ENCODE results near the gene CHST8. TPM values are rescaled to one million over a fixed set of nuclear protein-coding genes. Genes with fewer than 3 reads are reported as not detected.

The CHST8 gene
- total and polyA plus RNA-seq, 11 donors = 0.10 to 0.88 (median 0.22) TPM; not detected in 3

DNA sequence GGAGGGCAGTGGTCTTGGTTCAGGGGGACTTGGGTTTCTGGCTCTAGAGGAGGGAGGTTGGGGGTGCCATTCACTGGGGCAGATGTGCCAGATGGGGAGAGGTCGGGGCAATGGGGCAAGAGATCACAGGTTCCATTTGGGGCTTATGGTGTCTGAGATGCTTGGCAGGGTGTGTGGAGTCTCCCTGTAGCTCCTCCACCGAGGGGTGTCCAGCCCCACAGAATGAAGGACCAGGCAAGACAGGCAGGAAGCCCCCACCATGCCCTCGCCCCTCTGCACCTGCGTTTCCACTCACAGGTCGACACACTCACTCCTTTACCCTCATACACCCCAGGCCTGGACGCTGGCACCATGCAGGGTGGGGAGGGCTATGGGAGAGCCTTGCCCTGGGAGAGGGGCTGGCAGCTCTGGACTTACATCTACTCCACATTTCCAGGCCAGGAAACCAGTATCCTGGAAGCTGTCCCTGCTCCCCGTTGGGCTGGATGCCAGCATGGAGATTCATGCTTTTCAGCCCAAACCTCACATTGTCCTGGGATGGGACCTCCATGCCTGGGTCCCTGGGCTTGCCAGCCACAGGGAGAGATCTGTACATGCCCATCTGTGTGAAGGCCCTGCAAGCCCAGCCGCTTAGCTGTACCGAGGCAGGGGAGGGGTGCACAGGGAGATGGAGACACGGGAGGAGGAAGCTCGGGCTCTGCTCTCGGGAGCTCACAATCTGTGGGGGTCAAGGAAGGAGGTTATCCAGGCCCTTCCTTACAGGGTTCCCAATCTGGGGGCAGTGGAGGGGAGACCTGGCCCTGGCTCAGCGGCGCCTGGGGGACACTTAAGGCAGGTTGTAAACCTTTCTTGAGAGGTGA is 77.1 kb downstream of the CHST8 start:
- no peaks in the 10 kb centered on the region for H3K4me1 ChIP-seq
- H3K4me3 ChIP-seq = no peak overlapping the region
- ATAC-seq = no peak
- no peak for TF ChIP-seq POLR2A (IDR thresholded peaks at IDR 0.05)
- TF ChIP-seq, protein P1, sequence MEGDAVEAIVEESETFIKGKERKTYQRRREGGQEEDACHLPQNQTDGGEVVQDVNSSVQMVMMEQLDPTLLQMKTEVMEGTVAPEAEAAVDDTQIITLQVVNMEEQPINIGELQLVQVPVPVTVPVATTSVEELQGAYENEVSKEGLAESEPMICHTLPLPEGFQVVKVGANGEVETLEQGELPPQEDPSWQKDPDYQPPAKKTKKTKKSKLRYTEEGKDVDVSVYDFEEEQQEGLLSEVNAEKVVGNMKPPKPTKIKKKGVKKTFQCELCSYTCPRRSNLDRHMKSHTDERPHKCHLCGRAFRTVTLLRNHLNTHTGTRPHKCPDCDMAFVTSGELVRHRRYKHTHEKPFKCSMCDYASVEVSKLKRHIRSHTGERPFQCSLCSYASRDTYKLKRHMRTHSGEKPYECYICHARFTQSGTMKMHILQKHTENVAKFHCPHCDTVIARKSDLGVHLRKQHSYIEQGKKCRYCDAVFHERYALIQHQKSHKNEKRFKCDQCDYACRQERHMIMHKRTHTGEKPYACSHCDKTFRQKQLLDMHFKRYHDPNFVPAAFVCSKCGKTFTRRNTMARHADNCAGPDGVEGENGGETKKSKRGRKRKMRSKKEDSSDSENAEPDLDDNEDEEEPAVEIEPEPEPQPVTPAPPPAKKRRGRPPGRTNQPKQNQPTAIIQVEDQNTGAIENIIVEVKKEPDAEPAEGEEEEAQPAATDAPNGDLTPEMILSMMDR (IDR thresholded peaks at IDR 0.05) = no peak
- 75 to 80% (median 77%) methylated on average over 13 to 14 of the region's 14 CpGs for WGBS, 4 donors
- no peaks in the 10 kb centered on the region for H3K36me3 ChIP-seq
- H3K27ac ChIP-seq = no peak overlapping the region
- peak in 1 of 5 donors; percentile 35 for DNase-seq
- intact Hi-C loops (cut with DNase I) = no loop called here
- H3K27me3 ChIP-seq = peaks cover 0 to 7% (median 0%) of the 10 kb centered on the region in 9 donors
- H3K9me3 ChIP-seq = no peaks in the 10 kb centered on the region

DNA sequence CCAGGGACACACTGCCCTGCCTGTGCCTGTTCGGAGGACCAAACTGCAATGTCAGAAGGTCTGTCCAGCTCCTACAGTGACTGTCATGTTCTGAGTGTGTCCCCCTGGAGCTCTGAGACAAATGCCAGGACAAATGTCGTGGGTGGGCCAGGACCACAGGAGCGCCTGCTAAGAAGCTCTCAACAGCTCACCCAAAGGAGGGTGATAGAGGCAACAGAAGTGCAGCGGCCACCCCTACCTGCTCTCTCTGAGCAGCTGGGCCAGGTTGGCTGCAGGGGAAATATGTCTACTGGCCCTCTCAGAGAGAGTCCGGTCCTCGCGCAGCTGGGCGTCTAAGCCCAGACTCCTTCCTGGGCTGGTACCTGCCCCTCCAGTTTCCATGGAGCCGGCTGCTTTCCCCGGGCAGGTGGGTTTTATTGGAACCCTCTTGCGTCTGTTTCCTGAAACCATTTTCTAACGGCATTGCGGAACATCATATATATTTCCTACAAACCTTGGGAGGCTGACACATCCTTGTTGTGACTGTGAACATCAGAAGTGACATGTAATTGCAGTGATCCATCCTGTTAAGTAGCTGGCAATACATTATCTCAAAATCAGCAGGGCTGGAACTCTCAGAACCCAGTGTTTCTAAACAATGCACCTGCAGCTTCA is 78.1 kb downstream of the CHST8 start:
- H3K9me3 ChIP-seq = no peaks in the 10 kb centered on the region
- ATAC-seq (no peak), DNase-seq (peak in 1 of 5 donors; percentile 42)
- TF ChIP-seq, protein P1 (IDR thresholded peaks at IDR 0.05) = no peak
- no peak for TF ChIP-seq POLR2A (IDR thresholded peaks at IDR 0.05)
- 85 to 88% (median 86%) methylated on average over 11 to 13 of the region's 13 CpGs for WGBS, 4 donors
- H3K4me3 ChIP-seq = no peak overlapping the region
- H3K4me1 ChIP-seq = no peaks in the 10 kb centered on the region
- no peak overlapping the region for H3K27ac ChIP-seq
- intact Hi-C loops (cut with DNase I) = no loop called here
- H3K36me3 ChIP-seq = no peaks in the 10 kb centered on the region
- peaks cover 0 to 7% (median 0%) of the 10 kb centered on the region in 9 donors for H3K27me3 ChIP-seq

DNA sequence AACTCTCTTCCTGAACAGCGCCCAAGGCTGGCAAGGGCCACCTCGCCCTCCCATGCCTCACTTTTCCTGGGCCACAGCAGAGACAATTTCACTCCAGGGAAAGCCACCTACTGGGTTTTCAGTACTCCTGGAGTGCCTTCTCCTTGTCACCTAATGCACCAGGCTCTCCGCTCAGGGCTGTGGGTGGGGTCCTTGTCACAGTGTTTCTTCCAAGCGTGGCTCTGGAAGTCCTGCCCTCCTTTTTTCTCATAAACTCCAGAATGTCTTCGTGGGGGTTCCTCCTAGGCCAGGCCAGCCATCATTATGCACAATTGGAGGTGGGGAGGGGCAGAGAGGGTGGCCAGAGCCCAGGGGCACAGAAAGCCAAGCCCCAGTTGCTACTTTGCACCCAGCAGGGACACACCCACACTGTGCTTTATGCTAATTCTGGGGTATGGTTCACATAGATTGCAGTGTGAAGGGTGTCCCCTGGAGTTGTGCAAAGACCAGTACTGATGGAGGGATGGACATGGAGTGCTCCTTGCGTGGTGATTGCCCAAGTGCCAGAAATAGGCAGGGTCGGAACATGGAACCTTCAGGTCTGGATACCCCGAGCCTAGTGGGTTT is 78.8 kb downstream of the CHST8 start:
- H3K27ac ChIP-seq = no peak overlapping the region
- ATAC-seq (no peak), DNase-seq (peak in 1 of 5 donors; percentile 5)
- H3K4me1 ChIP-seq = no peaks in the 10 kb centered on the region
- peaks cover 0 to 7% (median 0%) of the 10 kb centered on the region in 9 donors for H3K27me3 ChIP-seq
- TF ChIP-seq POLR2A (IDR thresholded peaks at IDR 0.05) = no peak
- TF ChIP-seq, protein P1 (IDR thresholded peaks at IDR 0.05) = no peak
- no peaks in the 10 kb centered on the region for H3K9me3 ChIP-seq
- intact Hi-C loops (cut with DNase I) = no loop called here
- WGBS, 4 donors = 74 to 86% (median 77%) methylated on average over 7 to 8 of the region's 8 CpGs
- H3K4me3 ChIP-seq = no peak overlapping the region
- no peaks in the 10 kb centered on the region for H3K36me3 ChIP-seq

DNA sequence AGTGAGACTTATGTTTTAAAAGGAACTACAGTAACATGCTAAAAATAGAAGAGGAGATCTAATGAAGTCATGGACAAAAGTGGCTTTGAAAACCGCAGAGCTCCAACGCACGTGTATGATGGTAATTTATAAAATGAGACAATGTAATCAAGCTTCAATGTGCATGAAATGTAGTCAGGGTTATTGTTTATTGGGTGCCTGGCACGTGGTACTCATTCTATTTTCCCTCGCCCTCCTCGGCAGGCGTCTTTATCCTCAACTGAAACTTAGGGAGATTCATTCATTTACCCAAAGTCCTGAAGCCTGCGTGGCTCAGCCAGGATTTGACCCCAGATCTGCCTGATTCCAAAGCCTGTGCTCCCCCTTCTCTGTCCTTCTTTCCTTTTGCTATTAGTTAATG is 79.8 kb downstream of the CHST8 start:
- Histone ChIP-seq H3K4me3 (no peak overlapping the region), H3K9me3 (no peaks in the 10 kb centered on the region), H3K27me3 (peaks cover 0 to 7% (median 0%) of the 10 kb centered on the region in 9 donors), H3K4me1 (no peaks in the 10 kb centered on the region), H3K36me3 (no peaks in the 10 kb centered on the region), H3K27ac (no peak overlapping the region)
- DNase-seq (peak in 1 of 5 donors; percentile 20), ATAC-seq (no peak)
- WGBS, 4 donors = 58 to 72% (median 63%) methylated on average over 8 of the region's 8 CpGs
- intact Hi-C loops (cut with DNase I) = no loop called here
- no peak for TF ChIP-seq POLR2A (IDR thresholded peaks at IDR 0.05)
- TF ChIP-seq, protein P1 (IDR thresholded peaks at IDR 0.05) = no peak
